B cell (primary cell): ENCODE data around the gene ZBTB34. TPM values are rescaled to one million over a fixed set of nuclear protein-coding genes. Genes with fewer than 3 reads are reported as not detected.

Experiments used
- ATAC-seq: fragments of 200-7000 bp; cut with Tn5 transposase; one replicate; pipeline ENCODE4 v1.10.0; 2021; ENCODE audit warnings: low read depth, mild to moderate bottlenecking, moderate number of reproducible peaks, moderate library complexity
- CTCF ChIA-PET: fragments of 350-600 bp; sonication (Branson Sonifier 250); formaldehyde crosslinking; loops from one replicate; lab custom pipeline; 2021; ENCODE audit warnings: antibody characterized with exemption, inconsistent platforms; lab: Charles Lee
- POLR2A ChIA-PET: fragments of 350-600 bp; sonication (Branson Sonifier 250); formaldehyde crosslinking; loops from one replicate; lab custom pipeline; 2021; ENCODE audit warnings: antibody characterized with exemption; lab: Charles Lee
- DNase-seq: peaks from one replicate; pipeline ENCODE4 v3.0.0; 2013
- H2AFZ ChIP-seq: 2 replicates; pipeline ENCODE4 v1.6.1; 2012; ENCODE audit warnings: mild to moderate bottlenecking, low read depth, low read length; ENCODE audit not compliant: insufficient read depth, poor library complexity, severe bottlenecking
- H3K27ac ChIP-seq, 2 donors: 1 replicate in 1 of 2; 2 replicates in 1 of 2; pipeline ENCODE4 v1.5.1; 2012 to 2013; ENCODE audit warnings: low read length in 2 of 2, mild to moderate bottlenecking in 2 of 2, moderate library complexity in 1 of 2
- H3K27me3 ChIP-seq, 4 experiments: fragments of 200-600 bp in 1 of 4; sonication (generic) in 1 of 4; replicated peaks in 1 of 4; 1 replicate in 2 of 4; 2 replicates in 2 of 4; pipeline versions ENCODE4 v1.6.1 to v1.7.0; 2013 to 2016; ENCODE audit warnings: low read length in 3 of 4, mild to moderate bottlenecking in 2 of 4, mixed read lengths in 1 of 4, moderate library complexity in 1 of 4; ENCODE audit not compliant: insufficient read depth in 4 of 4, control insufficient read depth in 3 of 4; ENCODE audit errors: control extremely low read depth in 1 of 4
- H3K36me3 ChIP-seq, 2 experiments: replicated peaks in 1 of 2; 1 replicate in 1 of 2; 2 replicates in 1 of 2; pipeline versions ENCODE4 v1.6.1 to v1.7.1; 2013; ENCODE audit warnings: low read length in 1 of 2; ENCODE audit not compliant: insufficient read depth in 2 of 2, control insufficient read depth in 1 of 2; ENCODE audit errors: control extremely low read depth in 1 of 2, extremely low read depth in 1 of 2
- H3K4me1 ChIP-seq, 2 donors: fragments of 200-600 bp in 1 of 2; sonication (generic) in 1 of 2; 1 replicate in 1 of 2; 2 replicates in 1 of 2; pipeline versions ENCODE4 v1.5.1 to v1.6.1; 2013 to 2017; ENCODE audit warnings: low read length in 2 of 2; ENCODE audit not compliant: control insufficient read depth in 2 of 2, insufficient read depth in 2 of 2
- H3K4me2 ChIP-seq: replicated peaks from 2 replicates; pipeline ENCODE3; 2012; ENCODE audit warnings: mild to moderate bottlenecking, low read depth, low read length; ENCODE audit not compliant: poor library complexity, severe bottlenecking
- H3K4me3 ChIP-seq, 5 experiments: fragments of 200-600 bp in 1 of 5; sonication (generic) in 1 of 5; 1 replicate in 3 of 5; 2 replicates in 2 of 5; pipeline versions ENCODE4 v1.5.1 to v1.7.0; 2011 to 2016; ENCODE audit warnings: low read length in 4 of 5, mild to moderate bottlenecking in 4 of 5, low read depth in 2 of 5, control low read depth in 1 of 5, moderate library complexity in 1 of 5; ENCODE audit not compliant: insufficient read depth in 1 of 5; ENCODE audit errors: control extremely low read depth in 1 of 5, extremely low read depth in 1 of 5
- H3K79me2 ChIP-seq: fragments of 200-600 bp; sonication (generic); one replicate; pipeline ENCODE4 v1.6.0; 2016; ENCODE audit warnings: low read length; ENCODE audit not compliant: control insufficient read depth, insufficient read depth
- H3K9ac ChIP-seq: fragments of 200-600 bp; sonication (generic); 2 replicates; pipeline ENCODE4 v1.6.1; 2017; ENCODE audit warnings: mild to moderate bottlenecking, low read length, moderate library complexity
- H3K9me3 ChIP-seq, 3 donors: one replicate each; pipeline versions ENCODE4 v1.6.1 to v1.7.1; 2013; ENCODE audit warnings: low read length in 2 of 3; ENCODE audit not compliant: control insufficient read depth in 2 of 3, insufficient read depth in 1 of 3; ENCODE audit errors: control extremely low read depth in 1 of 3
- H4K20me1 ChIP-seq: 2 replicates; pipeline ENCODE4 v1.6.0; 2012; ENCODE audit warnings: mild to moderate bottlenecking, low read length; ENCODE audit not compliant: insufficient read depth, control insufficient read depth, poor library complexity, severe bottlenecking
- H3K27ac Mint-ChIP-seq: one replicate; pipeline ENCODE4 v1.8.0; 2021; ENCODE audit warnings: mixed read lengths
- H3K27me3 Mint-ChIP-seq: one replicate; pipeline ENCODE4 v1.8.0; 2021; ENCODE audit warnings: mixed read lengths
- H3K4me1 Mint-ChIP-seq: one replicate; pipeline ENCODE4 v1.8.0; 2021; ENCODE audit warnings: mixed read lengths
- H3K4me3 Mint-ChIP-seq: one replicate; pipeline ENCODE4 v1.8.0; 2021; ENCODE audit warnings: mixed read lengths
- H3K9me3 Mint-ChIP-seq: one replicate; pipeline ENCODE4 v1.8.0; 2022; ENCODE audit warnings: mixed read lengths; ENCODE audit not compliant: insufficient read depth
- CTCF ChIP-seq: fragments of 200-600 bp; IDR thresholded peaks from one replicate; pipeline ENCODE4 v1.8.0; 2022; ENCODE audit warnings: antibody characterized with exemption, mild to moderate bottlenecking
- EZH2 ChIP-seq: IDR thresholded peaks from 2 replicates; pipeline ENCODE4 v1.6.1; 2012; ENCODE audit warnings: borderline replicate concordance, low read depth, mild to moderate bottlenecking, moderate library complexity, low read length; ENCODE audit not compliant: insufficient read depth, poor library complexity, severe bottlenecking
- WGBS: methylation state at CpG from one replicate; pipeline ENCODE4 v1.1.5; 2013; ENCODE audit warnings: missing lambda C conversion rate; ENCODE audit not compliant: insufficient coverage; 5-methylcytosine and 5-hydroxymethylcytosine counted together
- intact Hi-C: fragments of 100-400 bp; cut with micrococcal nuclease; formaldehyde crosslinking; loops from one replicate; pipeline ENCODE4 v1.10.0; 2022
- polyA plus RNA-seq: library from polyadenylated mRNA; depleted of rRNA; stranded (reverse); fragments of >200 nt; gene quantifications from 2 replicates; pipeline ENCODE4 v1.2.3, GENCODE V29; 2012
- total RNA-seq, 2 donors: library from RNA; stranded (reverse); fragments of 120-200 nt in 1 of 2; gene quantifications; 1 replicate in 1 of 2; 2 replicates in 1 of 2; pipeline versions ENCODE4 v1.2.3 to v1.2.4, GENCODE V29; 2013 to 2022

ZBTB34 gene
- total and polyA plus RNA-seq, 2 donors (not counting 1 experiment from before 2014, with no cell fraction given), result 3.8 to 12.1 TPM

DNA sequence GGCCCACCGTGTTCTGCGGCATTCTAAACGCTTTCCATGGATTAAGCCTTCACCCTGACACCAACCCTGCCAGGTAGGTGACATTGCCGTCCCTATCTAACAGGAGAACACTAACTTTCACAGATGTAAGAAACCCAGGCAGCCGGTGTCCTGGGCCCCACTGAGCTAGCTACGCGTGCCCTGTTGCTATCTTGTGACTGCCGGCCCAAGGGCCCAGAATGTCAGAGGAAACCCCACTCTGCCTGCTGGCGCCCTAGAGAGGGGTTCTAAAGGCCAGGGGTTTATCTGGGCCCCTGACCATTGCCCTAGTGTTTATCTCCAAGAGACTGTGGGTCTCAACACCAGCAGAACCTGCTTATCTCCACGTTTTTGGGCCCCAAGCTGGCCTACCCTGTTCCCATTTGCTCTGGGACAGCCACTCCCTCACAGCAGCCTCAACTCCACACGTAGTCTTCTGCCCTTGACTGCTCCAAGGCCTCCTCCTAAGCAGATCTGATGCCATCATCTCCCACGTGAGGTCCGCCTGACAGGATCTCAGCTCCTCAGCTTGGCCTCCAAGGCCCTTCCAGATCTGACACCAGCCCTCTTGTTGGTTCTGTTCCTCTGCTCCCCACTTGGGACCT is 18.1 kb upstream of the ZBTB34 start:
- Histone ChIP-seq H3K27ac (no peak overlapping the region), H3K4me3 (no peak overlapping the region), H3K9ac (no peak overlapping the region), H3K4me2 (no peak overlapping the region), H3K79me2 (no peaks in the 10 kb centered on the region), H3K4me1 (no peaks in the 10 kb centered on the region), H3K27me3 (no peaks in the 10 kb centered on the region), H2AFZ (no peak overlapping the region), H3K9me3 (no peaks in the 10 kb centered on the region), H4K20me1 (no peaks in the 10 kb centered on the region), H3K36me3 (peaks cover 0 to 9% of the 10 kb centered on the region in 2 experiments)
- POLR2A ChIA-PET, result no interaction called here
- H3K4me3 Mint-ChIP-seq, result no peak overlapping the region
- DNase-seq (no peak), ATAC-seq (no peak)
- intact Hi-C loops, result no loop called here
- H3K4me1 Mint-ChIP-seq, result peaks cover 13% of the 10 kb centered on the region
- no peaks in the 10 kb centered on the region for H3K9me3 Mint-ChIP-seq
- H3K27ac Mint-ChIP-seq, result no peak overlapping the region
- CTCF ChIA-PET, result no interaction called here
- WGBS, result 99% methylated on average over 13 of the region's 13 CpGs
- no peaks in the 10 kb centered on the region for H3K27me3 Mint-ChIP-seq
- no peak for TF ChIP-seq CTCF

DNA sequence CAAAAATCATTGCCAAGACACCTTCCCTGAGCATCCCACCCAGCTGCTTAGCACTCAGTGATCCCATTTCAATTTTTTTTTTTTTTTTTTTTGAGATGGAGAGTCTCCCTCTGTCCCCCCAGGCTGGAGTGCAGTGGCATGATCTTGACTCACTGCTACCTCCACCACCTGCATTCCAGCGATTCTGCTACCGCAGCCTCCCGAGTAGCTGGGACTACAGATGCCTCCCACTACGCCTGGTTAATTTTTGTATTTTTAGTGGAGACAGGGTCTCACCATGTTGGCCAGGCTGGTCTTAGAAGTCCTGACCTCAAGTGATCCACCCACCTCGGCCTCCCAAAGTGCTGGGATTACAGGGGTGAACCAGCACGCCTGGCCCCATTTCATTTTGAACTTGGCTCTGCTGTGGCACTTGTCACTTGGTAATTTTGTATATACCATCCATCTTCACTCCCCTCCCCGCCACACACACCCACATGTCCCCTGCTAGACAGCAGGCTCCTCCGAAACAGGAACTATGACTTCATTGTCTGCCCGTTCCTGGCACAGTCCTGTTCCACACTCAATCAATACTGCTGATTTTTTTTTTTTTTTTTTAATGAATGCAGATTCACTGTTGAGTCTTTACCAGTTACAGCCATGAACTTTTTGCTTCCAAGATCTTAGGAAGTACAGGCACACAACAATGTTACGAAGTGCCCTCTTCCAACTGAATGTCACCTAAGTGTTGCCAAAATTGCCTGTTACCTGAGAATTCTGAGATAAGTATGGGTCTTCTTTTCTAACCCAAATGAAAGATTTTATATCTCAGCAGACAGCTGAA is 17.3 kb upstream of the ZBTB34 start:
- Histone ChIP-seq H3K4me3 (no peak overlapping the region), H4K20me1 (no peaks in the 10 kb centered on the region), H3K27ac (no peak overlapping the region), H3K36me3 (peaks cover 0 to 7% of the 10 kb centered on the region in 2 experiments), H2AFZ (no peak overlapping the region), H3K79me2 (no peaks in the 10 kb centered on the region), H3K4me1 (no peaks in the 10 kb centered on the region), H3K27me3 (no peaks in the 10 kb centered on the region), H3K9me3 (no peaks in the 10 kb centered on the region), H3K9ac (no peak overlapping the region), H3K4me2 (no peak overlapping the region)
- ATAC-seq (no peak), DNase-seq (peak; percentile 26)
- ChIA-PET POLR2A (interaction anchor here (0.7 kb wide), 1 partner anchor 15 kb away, joined by 5 read pairs; no protein-coding TSS in a partner anchor), CTCF (interaction anchor here (1.2 kb wide), 1 partner anchor 136 kb away, joined by 3 read pairs; no protein-coding TSS in a partner anchor)
- WGBS, result 42% methylated on average over 5 of the region's 10 CpGs
- no peak for TF ChIP-seq CTCF
- no peak for TF ChIP-seq EZH2
- H3K27ac Mint-ChIP-seq, result no peak overlapping the region
- H3K27me3 Mint-ChIP-seq, result no peaks in the 10 kb centered on the region
- no peaks in the 10 kb centered on the region for H3K9me3 Mint-ChIP-seq
- peaks cover 10% of the 10 kb centered on the region for H3K4me1 Mint-ChIP-seq
- no peak overlapping the region for H3K4me3 Mint-ChIP-seq
- intact Hi-C loops, result no loop called here
